H9 (cell line): ENCODE results near the gene LPAR1. TPM values are rescaled to one million over a fixed set of nuclear protein-coding genes. Genes with fewer than 3 reads are reported as not detected.

Experiments
- DNase-seq: peaks from one replicate; pipeline ENCODE4 v3.0.0-alpha.2; 2017
- H2AFZ ChIP-seq: one replicate; pipeline ENCODE4 v1.6.1; 2013; ENCODE audit warnings: mild to moderate bottlenecking, low read length, control low read depth, moderate library complexity
- H2AK5ac ChIP-seq: 2 replicates; pipeline ENCODE4 v1.6.1; 2013; ENCODE audit warnings: low read length, control low read depth, mixed read lengths; ENCODE audit not compliant: insufficient read length
- H2BK120ac ChIP-seq: one replicate; pipeline ENCODE4 v1.6.1; 2013; ENCODE audit warnings: low read depth, mild to moderate bottlenecking, low read length, control low read depth, inconsistent platforms; ENCODE audit not compliant: poor library complexity, severe bottlenecking
- H2BK12ac ChIP-seq: 2 replicates; pipeline ENCODE4 v1.6.1; 2013; ENCODE audit warnings: low read length, control low read depth, mixed read lengths, low read depth; ENCODE audit not compliant: insufficient read length
- H2BK15ac ChIP-seq: 2 replicates; pipeline ENCODE4 v1.6.1; 2013; ENCODE audit warnings: low read depth, low read length, control low read depth
- H2BK20ac ChIP-seq: one replicate; pipeline ENCODE4 v1.6.1; 2013; ENCODE audit warnings: low read depth, mild to moderate bottlenecking, low read length, control low read depth, inconsistent platforms; ENCODE audit not compliant: poor library complexity, severe bottlenecking
- H2BK5ac ChIP-seq: 2 replicates; pipeline ENCODE4 v1.6.1; 2013; ENCODE audit warnings: low read length, control low read depth, mixed read lengths; ENCODE audit not compliant: insufficient read length
- H3K14ac ChIP-seq: 2 replicates; pipeline ENCODE4 v1.6.1; 2013; ENCODE audit warnings: low read length, control low read depth; ENCODE audit not compliant: insufficient read depth
- H3K18ac ChIP-seq: 2 replicates; pipeline ENCODE4 v1.6.1; 2013; ENCODE audit warnings: low read depth, mild to moderate bottlenecking, mixed read lengths, low read length, control low read depth; ENCODE audit not compliant: insufficient read length
- H3K23ac ChIP-seq: 2 replicates; pipeline ENCODE4 v1.6.1; 2013; ENCODE audit warnings: low read length, control low read depth, mixed read lengths, low read depth; ENCODE audit not compliant: insufficient read length
- H3K23me2 ChIP-seq: 2 replicates; pipeline ENCODE4 v1.6.1; 2013; ENCODE audit warnings: low read depth, mild to moderate bottlenecking, mixed read lengths, low read length, control low read depth; ENCODE audit not compliant: insufficient read length, poor library complexity, severe bottlenecking
- H3K27ac ChIP-seq: 2 replicates; pipeline ENCODE4 v1.5.1; 2013; ENCODE audit warnings: low read length, control low read depth, mixed read lengths, low read depth; ENCODE audit not compliant: insufficient read length
- H3K27me3 ChIP-seq: 2 replicates; pipeline ENCODE4 v1.6.1; 2013; ENCODE audit warnings: low read length, control low read depth, inconsistent platforms; ENCODE audit not compliant: insufficient read depth
- H3K4ac ChIP-seq: 2 replicates; pipeline ENCODE4 v1.6.1; 2013; ENCODE audit warnings: low read depth, mild to moderate bottlenecking, control low read depth, inconsistent platforms, low read length, moderate library complexity
- H3K4me1 ChIP-seq: 2 replicates; pipeline ENCODE4 v1.6.1; 2013; ENCODE audit warnings: low read length, control low read depth, inconsistent platforms; ENCODE audit not compliant: insufficient read depth
- H3K4me2 ChIP-seq: 2 replicates; pipeline ENCODE4 v1.6.1; 2013; ENCODE audit warnings: low read length, control low read depth, mixed read lengths; ENCODE audit not compliant: insufficient read length, insufficient read depth
- H3K56ac ChIP-seq: 2 replicates; pipeline ENCODE4 v1.6.1; 2013; ENCODE audit warnings: low read depth, mild to moderate bottlenecking, mixed read lengths, low read length, control low read depth; ENCODE audit not compliant: insufficient read length
- H3K79me1 ChIP-seq: 2 replicates; pipeline ENCODE4 v1.6.1; 2013; ENCODE audit warnings: low read depth, mild to moderate bottlenecking, moderate library complexity, low read length, control low read depth, inconsistent platforms; ENCODE audit not compliant: insufficient read depth, poor library complexity, severe bottlenecking
- H3K79me2 ChIP-seq: 2 replicates; pipeline ENCODE4 v1.6.1; 2013; ENCODE audit warnings: low read length, control low read depth, inconsistent platforms; ENCODE audit not compliant: insufficient read depth
- H3K9ac ChIP-seq: 2 replicates; pipeline ENCODE4 v1.6.1; 2013; ENCODE audit warnings: low read length, control low read depth, mixed read lengths; ENCODE audit not compliant: insufficient read length; ENCODE audit errors: extremely low read depth
- H3K9me3 ChIP-seq: one replicate; pipeline ENCODE4 v1.6.1; 2013; ENCODE audit warnings: low read depth, low read length, inconsistent platforms; ENCODE audit not compliant: control insufficient read depth
- H3T11ph ChIP-seq: one replicate; pipeline ENCODE4 v1.6.1; 2013; ENCODE audit warnings: mild to moderate bottlenecking, low read length, control low read depth, inconsistent platforms
- H4K20me1 ChIP-seq: one replicate; pipeline ENCODE4 v1.6.1; 2013; ENCODE audit not compliant: control insufficient read depth, insufficient read length, insufficient read depth
- H4K5ac ChIP-seq: 2 replicates; pipeline ENCODE4 v1.6.1; 2013; ENCODE audit warnings: low read depth, mild to moderate bottlenecking, mixed read lengths, low read length, control low read depth; ENCODE audit not compliant: insufficient read length
- H4K8ac ChIP-seq: replicated peaks from 2 replicates; pipeline ENCODE4 v1.6.1; 2013; ENCODE audit warnings: low read length, control low read depth, mixed read lengths, low read depth; ENCODE audit not compliant: insufficient read length
- H4K91ac ChIP-seq: 2 replicates; pipeline ENCODE4 v1.6.1; 2013; ENCODE audit warnings: low read depth, mild to moderate bottlenecking, moderate library complexity, mixed read lengths, low read length, control low read depth; ENCODE audit not compliant: insufficient read length
- H3K27ac Mint-ChIP-seq, 3 experiments: 2 replicates in 2 of 3; 3 replicates in 1 of 3; pipeline ENCODE4 v1.8.0; 2020 to 2021; ENCODE audit warnings: mixed read lengths in 3 of 3, mild to moderate bottlenecking in 1 of 3, moderate library complexity in 1 of 3
- H3K27me3 Mint-ChIP-seq: 2 replicates; pipeline ENCODE4 v1.8.0; 2021; ENCODE audit warnings: low read depth, mild to moderate bottlenecking, moderate library complexity, mixed read lengths
- H3K36me3 Mint-ChIP-seq, 3 experiments: 2 replicates in 2 of 3; 3 replicates in 1 of 3; pipeline ENCODE4 v1.8.0; 2020 to 2021; ENCODE audit warnings: low read depth in 3 of 3, mixed read lengths in 3 of 3; ENCODE audit not compliant: insufficient read depth in 1 of 3
- H3K4me1 Mint-ChIP-seq, 2 experiments: 2 replicates each; pipeline ENCODE4 v1.8.0; 2020; ENCODE audit warnings: mixed read lengths in 2 of 2
- H3K4me3 Mint-ChIP-seq, 2 experiments: 2 replicates in 1 of 2; 3 replicates in 1 of 2; pipeline ENCODE4 v1.8.0; 2020 to 2021; ENCODE audit warnings: mild to moderate bottlenecking in 2 of 2, mixed read lengths in 2 of 2, moderate library complexity in 1 of 2
- H3K9me3 Mint-ChIP-seq, 2 experiments: 2 replicates in 1 of 2; 3 replicates in 1 of 2; pipeline ENCODE4 v1.8.0; 2020; ENCODE audit warnings: mild to moderate bottlenecking in 2 of 2, mixed read lengths in 2 of 2, moderate library complexity in 1 of 2
- WGBS: extraction: QIAGEN DNeasy Blood & Tissue Kit; methylation state at CpG from one replicate; pipeline ENCODE4 v1.1.7; 2013; ENCODE audit warnings: missing lambda C conversion rate, low lambda C conversion rate, mixed read lengths; ENCODE audit not compliant: insufficient read length; ENCODE audit errors: extremely low coverage; 5-methylcytosine and 5-hydroxymethylcytosine counted together
- total RNA-seq: library from RNA; stranded (reverse); gene quantifications from 2 replicates; pipeline ENCODE4 v1.2.1, GENCODE V29; 2021
- TF ChIP-seq, protein P1 (sequence below): fragments of 200-600 bp; sonication (generic); conservative IDR thresholded peaks from 3 replicates; pipeline ENCODE4 v1.8.0; 2021; ENCODE audit warnings: antibody characterized with exemption, mild to moderate bottlenecking

LPAR1 gene
- total RNA-seq, 1 experiment from 2014 or later: 1.3 TPM

DNA sequence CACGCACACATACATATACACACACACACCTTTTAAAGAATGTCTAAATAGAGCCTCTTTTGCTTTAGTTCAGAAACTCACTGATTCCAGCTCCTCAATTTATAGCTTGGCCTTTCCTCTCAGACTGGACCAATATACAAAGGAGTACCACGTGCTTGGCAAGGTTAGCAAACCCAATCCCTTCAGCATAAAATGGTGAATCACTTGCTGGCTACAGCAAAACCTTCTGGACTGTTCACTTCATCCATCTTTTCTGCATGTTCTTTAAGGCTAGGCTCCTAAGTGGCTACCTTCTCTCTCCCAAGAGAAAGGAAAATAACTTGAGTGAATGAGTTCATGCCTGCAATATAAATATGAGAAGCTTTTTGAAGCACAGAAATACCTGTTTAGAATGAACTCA lies 109.7 kb downstream of the LPAR1 start:
- Mint-ChIP-seq H3K9me3 (no peaks in the 10 kb centered on the region), H3K27ac (no peak overlapping the region), H3K36me3 (no peaks in the 10 kb centered on the region; a peak in 1 of 7 replicates), H3K27me3 (no peaks in the 10 kb centered on the region), H3K4me3 (no peak overlapping the region), H3K4me1 (0 out of 4 replicates have a peak, but pooled peaks cover 0 to 4% of the 10 kb centered on the region in 2 experiments)
- Histone ChIP-seq H4K20me1 (no peaks in the 10 kb centered on the region), H2BK15ac (no peak overlapping the region), H3K9ac (no peak overlapping the region), H2BK5ac (no peak overlapping the region), H3K4me1 (no peaks in the 10 kb centered on the region), H3K4me2 (no peak overlapping the region), H2BK12ac (no peak overlapping the region), H3K27ac (no peak overlapping the region), H3K14ac (no peak overlapping the region), H3K23me2 (no peaks in the 10 kb centered on the region), H3K4ac (no peak overlapping the region), H3T11ph (no peak overlapping the region), H3K79me2 (no peaks in the 10 kb centered on the region), H3K9me3 (no peaks in the 10 kb centered on the region), H2BK120ac (no peak overlapping the region), H2AK5ac (no peak overlapping the region), H3K18ac (no peak overlapping the region), H4K8ac (no peak overlapping the region), H3K23ac (no peak overlapping the region), H4K5ac (no peak overlapping the region), H2AFZ (no peak overlapping the region), H4K91ac (no peak overlapping the region), H2BK20ac (no peak overlapping the region), H3K56ac (no peak overlapping the region), H3K79me1 (no peaks in the 10 kb centered on the region), H3K27me3 (no peaks in the 10 kb centered on the region)
- no CpG with 5 or more reads among the region's 2 CpGs for WGBS
- DNase-seq: no peak
- TF ChIP-seq, protein P1, sequence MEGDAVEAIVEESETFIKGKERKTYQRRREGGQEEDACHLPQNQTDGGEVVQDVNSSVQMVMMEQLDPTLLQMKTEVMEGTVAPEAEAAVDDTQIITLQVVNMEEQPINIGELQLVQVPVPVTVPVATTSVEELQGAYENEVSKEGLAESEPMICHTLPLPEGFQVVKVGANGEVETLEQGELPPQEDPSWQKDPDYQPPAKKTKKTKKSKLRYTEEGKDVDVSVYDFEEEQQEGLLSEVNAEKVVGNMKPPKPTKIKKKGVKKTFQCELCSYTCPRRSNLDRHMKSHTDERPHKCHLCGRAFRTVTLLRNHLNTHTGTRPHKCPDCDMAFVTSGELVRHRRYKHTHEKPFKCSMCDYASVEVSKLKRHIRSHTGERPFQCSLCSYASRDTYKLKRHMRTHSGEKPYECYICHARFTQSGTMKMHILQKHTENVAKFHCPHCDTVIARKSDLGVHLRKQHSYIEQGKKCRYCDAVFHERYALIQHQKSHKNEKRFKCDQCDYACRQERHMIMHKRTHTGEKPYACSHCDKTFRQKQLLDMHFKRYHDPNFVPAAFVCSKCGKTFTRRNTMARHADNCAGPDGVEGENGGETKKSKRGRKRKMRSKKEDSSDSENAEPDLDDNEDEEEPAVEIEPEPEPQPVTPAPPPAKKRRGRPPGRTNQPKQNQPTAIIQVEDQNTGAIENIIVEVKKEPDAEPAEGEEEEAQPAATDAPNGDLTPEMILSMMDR: no peak
